ENCODE measurements around the gene SLC22A5. TPM values are rescaled to one million over a fixed set of nuclear protein-coding genes. Genes with fewer than 3 reads are reported as not detected.
A peak's percentile ranks its signal among the peaks of the same experiment; 100 is the strongest.

The SLC22A5 gene
- total and polyA plus RNA-seq, 10 of the 15 experiments (the other 5 are each of a cell fraction or from before 2014, with no cell fraction given) = 1.1 to 4.4 (median 2.3) TPM

DNA sequence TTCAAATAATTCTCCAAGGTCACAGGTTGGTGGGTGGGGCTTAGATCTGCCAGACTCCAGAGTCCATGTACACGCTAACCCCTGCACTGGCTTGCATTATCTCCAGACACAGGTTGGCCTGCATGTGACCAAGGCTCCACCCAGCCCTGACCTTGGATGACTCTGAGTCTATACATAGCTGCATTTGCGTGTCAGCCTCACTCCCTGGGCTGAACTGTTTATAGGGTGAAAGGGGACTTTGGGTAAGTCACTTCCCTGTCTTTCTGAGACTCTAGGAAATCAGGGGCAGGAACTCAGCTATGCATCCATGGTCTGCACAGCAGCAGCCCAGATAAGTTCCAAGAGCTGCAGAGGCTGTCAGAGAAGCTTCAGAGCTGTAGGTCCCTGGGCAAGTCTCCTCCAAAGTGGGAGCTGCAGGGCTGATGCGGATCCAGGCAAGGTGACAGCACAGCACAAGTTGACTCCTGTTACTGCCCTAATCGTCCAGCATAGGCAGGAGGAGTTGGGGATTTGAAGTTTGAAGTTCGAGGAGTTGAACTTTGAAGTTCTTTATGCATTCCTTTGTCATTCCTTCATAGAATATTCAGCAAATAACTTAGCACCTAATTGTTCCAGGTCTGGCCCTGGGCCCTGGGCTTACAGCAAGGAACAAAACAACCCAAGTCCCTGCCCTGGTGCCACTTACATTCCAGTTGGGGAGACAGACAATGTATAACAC lies 53.4 kb downstream of the SLC22A5 start (continued):
- TF ChIP-seq ETV6 (conservative IDR thresholded peaks at IDR 0.05 in 1 of 2, IDR thresholded peaks at IDR 0.05 in 1 of 2; ENCODE audit: borderline replicate concordance in 1 of 2, low read depth in 1 of 2) (peak in 1 of 2 experiments; percentile 56; a peak in 2 of 4 replicates), SMARCA5 (IDR thresholded peaks at IDR 0.05) (0 out of 2 replicates have a peak, but pooled peaks have one; percentile 33), RAD21 (IDR thresholded peaks at IDR 0.05; ENCODE audit: insufficient read depth, low read depth, low read length) (no peak), KDM1A (IDR thresholded peaks at IDR 0.05; ENCODE audit: borderline replicate concordance) (no peak), KLF5 (IDR thresholded peaks at IDR 0.05; ENCODE audit: partially characterized antibody) (no peak), NFYA (IDR thresholded peaks at IDR 0.05; ENCODE audit: borderline replicate concordance, low read depth, low read length) (no peak), ZNF217 (IDR thresholded peaks at IDR 0.05) (no peak), CHD2 (IDR thresholded peaks at IDR 0.05; ENCODE audit: borderline replicate concordance, low read depth, low read length) (peak; percentile 61; the same call in 1 of the 2 replicates), NR2F1 (conservative IDR thresholded peaks at IDR 0.05) (peak; percentile 98), BHLHE40 (IDR thresholded peaks at IDR 0.05; ENCODE audit: borderline replicate concordance in 1 of 2, low read depth in 2 of 2, low read length in 1 of 2) (peak; percentile 83 to 89), RCOR1 (conservative IDR thresholded peaks at IDR 0.05; ENCODE audit: low read depth, low read length) (no peak), KAT2A (conservative IDR thresholded peaks at IDR 0.05; ENCODE audit: control insufficient read depth, low read depth, low read length) (no peak), TAF1 (IDR thresholded peaks at IDR 0.05; ENCODE audit: borderline replicate concordance, low read depth, low read length) (no peak), SREBF2 (IDR thresholded peaks at IDR 0.05; ENCODE audit: low read length) (no peak), EGR1 (IDR thresholded peaks at IDR 0.05; ENCODE audit: borderline replicate concordance in 1 of 2, low read depth in 2 of 2, low read length in 2 of 2) (no peak), RFX5 (IDR thresholded peaks at IDR 0.05; ENCODE audit: low read depth, low read length) (no peak), HDAC2 (IDR thresholded peaks at IDR 0.05) (no peak), BMI1 (IDR thresholded peaks at IDR 0.05; ENCODE audit: borderline replicate concordance) (no peak), ZNF622 (IDR thresholded peaks at IDR 0.05) (no peak)
- TF ChIP-seq, protein P1, sequence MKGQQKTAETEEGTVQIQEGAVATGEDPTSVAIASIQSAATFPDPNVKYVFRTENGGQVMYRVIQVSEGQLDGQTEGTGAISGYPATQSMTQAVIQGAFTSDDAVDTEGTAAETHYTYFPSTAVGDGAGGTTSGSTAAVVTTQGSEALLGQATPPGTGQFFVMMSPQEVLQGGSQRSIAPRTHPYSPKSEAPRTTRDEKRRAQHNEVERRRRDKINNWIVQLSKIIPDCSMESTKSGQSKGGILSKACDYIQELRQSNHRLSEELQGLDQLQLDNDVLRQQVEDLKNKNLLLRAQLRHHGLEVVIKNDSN (IDR thresholded peaks at IDR 0.05; ENCODE audit: borderline replicate concordance, extremely low read length, insufficient read depth, low read depth, low read length) = peak; percentile 84
- TF ChIP-seq, protein P2, sequence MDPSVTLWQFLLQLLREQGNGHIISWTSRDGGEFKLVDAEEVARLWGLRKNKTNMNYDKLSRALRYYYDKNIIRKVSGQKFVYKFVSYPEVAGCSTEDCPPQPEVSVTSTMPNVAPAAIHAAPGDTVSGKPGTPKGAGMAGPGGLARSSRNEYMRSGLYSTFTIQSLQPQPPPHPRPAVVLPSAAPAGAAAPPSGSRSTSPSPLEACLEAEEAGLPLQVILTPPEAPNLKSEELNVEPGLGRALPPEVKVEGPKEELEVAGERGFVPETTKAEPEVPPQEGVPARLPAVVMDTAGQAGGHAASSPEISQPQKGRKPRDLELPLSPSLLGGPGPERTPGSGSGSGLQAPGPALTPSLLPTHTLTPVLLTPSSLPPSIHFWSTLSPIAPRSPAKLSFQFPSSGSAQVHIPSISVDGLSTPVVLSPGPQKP (IDR thresholded peaks at IDR 0.05; ENCODE audit: low read depth, low read length) = no peak
- TF ChIP-seq, protein P3, sequence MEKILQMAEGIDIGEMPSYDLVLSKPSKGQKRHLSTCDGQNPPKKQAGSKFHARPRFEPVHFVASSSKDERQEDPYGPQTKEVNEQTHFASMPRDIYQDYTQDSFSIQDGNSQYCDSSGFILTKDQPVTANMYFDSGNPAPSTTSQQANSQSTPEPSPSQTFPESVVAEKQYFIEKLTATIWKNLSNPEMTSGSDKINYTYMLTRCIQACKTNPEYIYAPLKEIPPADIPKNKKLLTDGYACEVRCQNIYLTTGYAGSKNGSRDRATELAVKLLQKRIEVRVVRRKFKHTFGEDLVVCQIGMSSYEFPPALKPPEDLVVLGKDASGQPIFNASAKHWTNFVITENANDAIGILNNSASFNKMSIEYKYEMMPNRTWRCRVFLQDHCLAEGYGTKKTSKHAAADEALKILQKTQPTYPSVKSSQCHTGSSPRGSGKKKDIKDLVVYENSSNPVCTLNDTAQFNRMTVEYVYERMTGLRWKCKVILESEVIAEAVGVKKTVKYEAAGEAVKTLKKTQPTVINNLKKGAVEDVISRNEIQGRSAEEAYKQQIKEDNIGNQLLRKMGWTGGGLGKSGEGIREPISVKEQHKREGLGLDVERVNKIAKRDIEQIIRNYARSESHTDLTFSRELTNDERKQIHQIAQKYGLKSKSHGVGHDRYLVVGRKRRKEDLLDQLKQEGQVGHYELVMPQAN (conservative IDR thresholded peaks at IDR 0.05) = no peak
- TF ChIP-seq, protein P4, sequence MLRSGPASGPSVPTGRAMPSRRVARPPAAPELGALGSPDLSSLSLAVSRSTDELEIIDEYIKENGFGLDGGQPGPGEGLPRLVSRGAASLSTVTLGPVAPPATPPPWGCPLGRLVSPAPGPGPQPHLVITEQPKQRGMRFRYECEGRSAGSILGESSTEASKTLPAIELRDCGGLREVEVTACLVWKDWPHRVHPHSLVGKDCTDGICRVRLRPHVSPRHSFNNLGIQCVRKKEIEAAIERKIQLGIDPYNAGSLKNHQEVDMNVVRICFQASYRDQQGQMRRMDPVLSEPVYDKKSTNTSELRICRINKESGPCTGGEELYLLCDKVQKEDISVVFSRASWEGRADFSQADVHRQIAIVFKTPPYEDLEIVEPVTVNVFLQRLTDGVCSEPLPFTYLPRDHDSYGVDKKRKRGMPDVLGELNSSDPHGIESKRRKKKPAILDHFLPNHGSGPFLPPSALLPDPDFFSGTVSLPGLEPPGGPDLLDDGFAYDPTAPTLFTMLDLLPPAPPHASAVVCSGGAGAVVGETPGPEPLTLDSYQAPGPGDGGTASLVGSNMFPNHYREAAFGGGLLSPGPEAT (IDR thresholded peaks at IDR 0.05; ENCODE audit: low read depth) = peak; percentile 76
- TF ChIP-seq, protein P5, sequence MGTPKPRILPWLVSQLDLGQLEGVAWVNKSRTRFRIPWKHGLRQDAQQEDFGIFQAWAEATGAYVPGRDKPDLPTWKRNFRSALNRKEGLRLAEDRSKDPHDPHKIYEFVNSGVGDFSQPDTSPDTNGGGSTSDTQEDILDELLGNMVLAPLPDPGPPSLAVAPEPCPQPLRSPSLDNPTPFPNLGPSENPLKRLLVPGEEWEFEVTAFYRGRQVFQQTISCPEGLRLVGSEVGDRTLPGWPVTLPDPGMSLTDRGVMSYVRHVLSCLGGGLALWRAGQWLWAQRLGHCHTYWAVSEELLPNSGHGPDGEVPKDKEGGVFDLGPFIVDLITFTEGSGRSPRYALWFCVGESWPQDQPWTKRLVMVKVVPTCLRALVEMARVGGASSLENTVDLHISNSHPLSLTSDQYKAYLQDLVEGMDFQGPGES (IDR thresholded peaks at IDR 0.05) = no peak

Data from GM12878 (cell line).